GM23248 (cell line): ENCODE data around the gene ECI1. TPM values are rescaled to one million over a fixed set of nuclear protein-coding genes. Genes with fewer than 3 reads are reported as not detected.

ENCODE experiments used
- DNase-seq: peaks from one replicate; pipeline ENCODE4 v3.0.0-alpha.2; 2015
- H2AFZ ChIP-seq: fragments of 200-600 bp; sonication (generic); 2 replicates; pipeline ENCODE4 v1.6.1; 2016; ENCODE audit warnings: antibody characterized with exemption
- H3F3A ChIP-seq: fragments of 200-600 bp; sonication (generic); 2 replicates; pipeline ENCODE4 v1.6.1; 2016; ENCODE audit warnings: mild to moderate bottlenecking, antibody characterized with exemption, mixed run types; ENCODE audit not compliant: insufficient read depth
- H3K27ac ChIP-seq: fragments of 200-600 bp; sonication (generic); 2 replicates; pipeline ENCODE4 v1.5.1; 2016; ENCODE audit warnings: mild to moderate bottlenecking
- H3K27me3 ChIP-seq: fragments of 200-600 bp; sonication (generic); replicated peaks from 2 replicates; pipeline ENCODE4 v1.6.1; 2016; ENCODE audit warnings: mild to moderate bottlenecking; ENCODE audit not compliant: insufficient read depth
- H3K36me3 ChIP-seq: fragments of 200-600 bp; sonication (generic); 2 replicates; pipeline ENCODE4 v1.6.1; 2016; ENCODE audit warnings: low read depth, mild to moderate bottlenecking
- H3K4me1 ChIP-seq: fragments of 200-600 bp; sonication (generic); 2 replicates; pipeline ENCODE4 v1.6.1; 2016; ENCODE audit warnings: mild to moderate bottlenecking; ENCODE audit not compliant: insufficient read depth
- H3K4me2 ChIP-seq: fragments of 200-600 bp; sonication (generic); one replicate; pipeline ENCODE4 v1.6.1; 2016; ENCODE audit warnings: mild to moderate bottlenecking; ENCODE audit not compliant: unreplicated experiment
- H3K4me3 ChIP-seq: fragments of 200-600 bp; sonication (generic); 2 replicates; pipeline ENCODE4 v1.5.1; 2016; ENCODE audit warnings: mild to moderate bottlenecking
- H3K79me2 ChIP-seq: fragments of 200-600 bp; sonication (generic); 2 replicates; pipeline ENCODE4 v1.6.1; 2016; ENCODE audit warnings: mild to moderate bottlenecking; ENCODE audit not compliant: insufficient read depth
- H3K9ac ChIP-seq: fragments of 200-600 bp; sonication (generic); 2 replicates; pipeline ENCODE4 v1.6.1; 2016; ENCODE audit warnings: mild to moderate bottlenecking
- H3K9me2 ChIP-seq: fragments of 200-600 bp; sonication (generic); 2 replicates; pipeline ENCODE4 v1.6.1; 2016; ENCODE audit warnings: mixed run types, mild to moderate bottlenecking, moderate library complexity; ENCODE audit not compliant: insufficient read depth
- H3K9me3 ChIP-seq: fragments of 200-600 bp; sonication (generic); one replicate; pipeline ENCODE4 v1.6.1; 2017; ENCODE audit warnings: low read depth
- H4K20me1 ChIP-seq: fragments of 200-600 bp; sonication (generic); 2 replicates; pipeline ENCODE4 v1.6.0; 2016; ENCODE audit not compliant: insufficient read depth
- EZH2 ChIP-seq: fragments of 200-600 bp; sonication (generic); IDR thresholded peaks from 2 replicates; pipeline ENCODE4 v1.6.1; 2018; ENCODE audit warnings: antibody characterized with exemption, mild to moderate bottlenecking; ENCODE audit not compliant: insufficient read depth, poor library complexity, severe bottlenecking
- EZH2phosphoT487 ChIP-seq: fragments of 200-600 bp; sonication (generic); IDR thresholded peaks from 2 replicates; pipeline ENCODE4 v1.6.1; 2018; ENCODE audit warnings: antibody characterized with exemption, moderate library complexity, mild to moderate bottlenecking, low read depth; ENCODE audit not compliant: insufficient read depth
- WGBS, 2 experiments: methylation state at CpG; one replicate each; pipeline ENCODE4 v1.1.6; 2015 to 2017; ENCODE audit warnings: low lambda C conversion rate in 2 of 2, low coverage in 1 of 2; ENCODE audit errors: missing lambda C conversion rate in 2 of 2; 5-methylcytosine and 5-hydroxymethylcytosine counted together
- in situ Hi-C: fragments of 300-500 bp; cut with MboI; formaldehyde crosslinking; loops from 2 replicates; pipeline ENCODE4 v1.15.0; 2020
- polyA plus RNA-seq: library from polyadenylated mRNA; unstranded; fragments of >200 nt; fragmentation: Nextera tagmentation; extraction: Ambion mirVana; gene quantifications from 2 replicates; pipeline ENCODE4 v1.2.1, GENCODE V29; 2016
- total RNA-seq: library from RNA; depleted of rRNA; stranded (reverse); fragments of >200 nt; shearing (Covaris generic); gene quantifications from 2 replicates; pipeline ENCODE4 v1.2.3, GENCODE V29; 2014

The ECI1 gene
- total and polyA plus RNA-seq, 2 experiments from 2014 or later, result 92.0 to 106 TPM

GRCh38 chr16:2232094-2232990, 19.0 kb downstream of the ECI1 start:
- no peak for DNase-seq
- Histone ChIP-seq H2AFZ (no peak overlapping the region), H4K20me1 (no peaks in the 10 kb centered on the region), H3K4me3 (no peak overlapping the region), H3K79me2 (peaks cover 19% of the 10 kb centered on the region), H3K27me3 (no peaks in the 10 kb centered on the region), H3K4me1 (no peaks in the 10 kb centered on the region), H3K9ac (no peak overlapping the region), H3K27ac (no peak overlapping the region), H3F3A (no peaks in the 10 kb centered on the region), H3K36me3 (no peaks in the 10 kb centered on the region; the same call in 1 of the 2 replicates), H3K9me2 (no peaks in the 10 kb centered on the region), H3K9me3 (no peaks in the 10 kb centered on the region), H3K4me2 (no peak overlapping the region)
- no peak for TF ChIP-seq EZH2phosphoT487
- no peak for TF ChIP-seq EZH2
- in situ Hi-C loops, result no loop called here
- 91 to 92% methylated on average over 28 to 37 of the region's 41 CpGs for WGBS, 2 experiments

GRCh38 chr16:2231016-2231931, 20.1 kb downstream of the ECI1 start:
- Histone ChIP-seq H3K9ac (no peak overlapping the region), H3K27me3 (no peaks in the 10 kb centered on the region), H4K20me1 (no peaks in the 10 kb centered on the region), H2AFZ (no peak overlapping the region), H3K27ac (no peak overlapping the region), H3K4me2 (no peak overlapping the region), H3K36me3 (no peaks in the 10 kb centered on the region; the same call in 1 of the 2 replicates), H3K9me3 (no peaks in the 10 kb centered on the region), H3K4me1 (peaks cover 4% of the 10 kb centered on the region), H3K4me3 (no peak overlapping the region), H3K9me2 (no peaks in the 10 kb centered on the region), H3K79me2 (peaks cover 29% of the 10 kb centered on the region), H3F3A (no peaks in the 10 kb centered on the region)
- TF ChIP-seq EZH2 (no peak), EZH2phosphoT487 (no peak)
- in situ Hi-C loops, result no loop called here
- no peak for DNase-seq
- 86% methylated on average over 27 to 29 of the region's 29 CpGs for WGBS, 2 experiments

GRCh38 chr16:2230376-2230775, 21.0 kb downstream of the ECI1 start:
- DNase-seq, result no peak
- H3K9me3 ChIP-seq, result no peaks in the 10 kb centered on the region
- no peaks in the 10 kb centered on the region; the same call in 1 of the 2 replicates for H3K36me3 ChIP-seq
- no peaks in the 10 kb centered on the region for H3K9me2 ChIP-seq
- TF ChIP-seq EZH2phosphoT487 (no peak), EZH2 (no peak)
- in situ Hi-C loops, result no loop called here
- H2AFZ ChIP-seq, result no peak overlapping the region
- no peak overlapping the region for H3K27ac ChIP-seq
- no peak overlapping the region for H3K4me2 ChIP-seq
- H3F3A ChIP-seq, result no peaks in the 10 kb centered on the region
- H3K79me2 ChIP-seq, result peaks cover 38% of the 10 kb centered on the region
- H3K27me3 ChIP-seq, result no peaks in the 10 kb centered on the region
- peaks cover 11% of the 10 kb centered on the region for H3K4me1 ChIP-seq
- H3K4me3 ChIP-seq, result no peak overlapping the region
- H3K9ac ChIP-seq, result no peak overlapping the region
- WGBS, 2 experiments, result 86 to 90% methylated on average over 7 to 13 of the region's 13 CpGs
- H4K20me1 ChIP-seq, result no peaks in the 10 kb centered on the region

GRCh38 chr16:2229632-2230250, 21.6 kb downstream of the ECI1 start:
- in situ Hi-C loops, result no loop called here
- Histone ChIP-seq H3K9me3 (no peaks in the 10 kb centered on the region), H3K27ac (no peak overlapping the region), H3K4me1 (peaks cover 14% of the 10 kb centered on the region), H3F3A (no peaks in the 10 kb centered on the region), H3K4me3 (no peak overlapping the region), H3K9me2 (no peaks in the 10 kb centered on the region), H4K20me1 (no peaks in the 10 kb centered on the region), H3K4me2 (no peak overlapping the region), H3K27me3 (no peaks in the 10 kb centered on the region), H2AFZ (no peak overlapping the region), H3K79me2 (peaks cover 45% of the 10 kb centered on the region), H3K9ac (no peak overlapping the region), H3K36me3 (no peaks in the 10 kb centered on the region; the same call in 1 of the 2 replicates)
- TF ChIP-seq EZH2, result no peak
- TF ChIP-seq EZH2phosphoT487, result no peak
- WGBS, 2 experiments, result 92 to 96% methylated on average over 18 to 23 of the region's 23 CpGs
- DNase-seq, result no peak
